Measurements from ENCODE around the gene MBTPS1.

Gene MBTPS1

DNA sequence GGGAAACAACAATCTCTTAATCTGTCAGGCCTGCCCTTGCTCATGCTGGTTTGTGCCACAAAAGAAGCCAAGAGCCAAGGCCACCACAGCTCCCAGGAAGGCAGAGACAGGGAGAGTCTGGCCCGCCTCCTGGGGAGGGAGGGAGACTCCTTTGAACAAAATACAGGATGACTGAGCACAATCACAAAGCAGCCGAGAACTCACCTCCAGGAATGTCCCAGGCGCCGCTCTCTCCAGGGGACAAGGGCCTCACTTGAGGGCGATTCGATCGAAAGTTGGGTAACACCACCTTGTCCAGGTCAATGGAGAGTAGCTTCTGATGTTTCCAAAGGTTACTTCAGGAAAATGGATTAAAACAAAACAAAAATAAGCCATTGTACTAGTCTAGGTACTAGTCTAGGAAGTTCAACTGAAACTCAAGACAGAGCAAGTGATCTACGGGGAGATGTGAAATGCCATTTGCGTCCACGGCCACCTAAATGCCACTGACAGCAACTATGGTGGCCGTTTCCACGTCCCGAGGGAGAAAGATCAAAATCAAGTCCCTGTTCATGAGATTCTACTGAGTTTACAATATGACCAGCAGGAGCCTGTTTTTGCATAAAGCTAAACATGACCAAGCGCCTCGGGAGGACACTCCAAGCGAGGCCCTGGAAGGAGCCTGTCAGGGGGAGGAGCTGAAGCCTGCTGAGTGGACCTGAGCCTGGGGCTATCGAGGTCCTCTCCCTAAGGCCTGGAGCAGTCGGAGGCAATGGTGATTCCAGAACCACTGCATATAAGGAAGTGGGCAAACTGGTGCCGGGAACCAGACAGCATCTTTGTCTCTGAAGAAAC is 60.7 kb downstream of the MBTPS1 start:
- TF ChIP-seq POLR2A (IDR thresholded peaks at IDR 0.05; ENCODE audit: extremely low read depth, insufficient read length), result no peak
- TF ChIP-seq MYC (IDR thresholded peaks at IDR 0.05; ENCODE audit: low read depth, low read length), result no peak
- TF ChIP-seq, protein P1, sequence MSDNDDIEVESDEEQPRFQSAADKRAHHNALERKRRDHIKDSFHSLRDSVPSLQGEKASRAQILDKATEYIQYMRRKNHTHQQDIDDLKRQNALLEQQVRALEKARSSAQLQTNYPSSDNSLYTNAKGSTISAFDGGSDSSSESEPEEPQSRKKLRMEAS (IDR thresholded peaks at IDR 0.05; ENCODE audit: low read depth, low read length), result no peak
- TF ChIP-seq, protein P2, sequence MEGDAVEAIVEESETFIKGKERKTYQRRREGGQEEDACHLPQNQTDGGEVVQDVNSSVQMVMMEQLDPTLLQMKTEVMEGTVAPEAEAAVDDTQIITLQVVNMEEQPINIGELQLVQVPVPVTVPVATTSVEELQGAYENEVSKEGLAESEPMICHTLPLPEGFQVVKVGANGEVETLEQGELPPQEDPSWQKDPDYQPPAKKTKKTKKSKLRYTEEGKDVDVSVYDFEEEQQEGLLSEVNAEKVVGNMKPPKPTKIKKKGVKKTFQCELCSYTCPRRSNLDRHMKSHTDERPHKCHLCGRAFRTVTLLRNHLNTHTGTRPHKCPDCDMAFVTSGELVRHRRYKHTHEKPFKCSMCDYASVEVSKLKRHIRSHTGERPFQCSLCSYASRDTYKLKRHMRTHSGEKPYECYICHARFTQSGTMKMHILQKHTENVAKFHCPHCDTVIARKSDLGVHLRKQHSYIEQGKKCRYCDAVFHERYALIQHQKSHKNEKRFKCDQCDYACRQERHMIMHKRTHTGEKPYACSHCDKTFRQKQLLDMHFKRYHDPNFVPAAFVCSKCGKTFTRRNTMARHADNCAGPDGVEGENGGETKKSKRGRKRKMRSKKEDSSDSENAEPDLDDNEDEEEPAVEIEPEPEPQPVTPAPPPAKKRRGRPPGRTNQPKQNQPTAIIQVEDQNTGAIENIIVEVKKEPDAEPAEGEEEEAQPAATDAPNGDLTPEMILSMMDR (IDR thresholded peaks at IDR 0.05; ENCODE audit: low read depth, low read length), result no peak
- H3K4me3 ChIP-seq (ENCODE audit: low read depth, low read length), result no peak overlapping the region
- no peak for DNase-seq (ENCODE audit: low read depth)

DNA sequence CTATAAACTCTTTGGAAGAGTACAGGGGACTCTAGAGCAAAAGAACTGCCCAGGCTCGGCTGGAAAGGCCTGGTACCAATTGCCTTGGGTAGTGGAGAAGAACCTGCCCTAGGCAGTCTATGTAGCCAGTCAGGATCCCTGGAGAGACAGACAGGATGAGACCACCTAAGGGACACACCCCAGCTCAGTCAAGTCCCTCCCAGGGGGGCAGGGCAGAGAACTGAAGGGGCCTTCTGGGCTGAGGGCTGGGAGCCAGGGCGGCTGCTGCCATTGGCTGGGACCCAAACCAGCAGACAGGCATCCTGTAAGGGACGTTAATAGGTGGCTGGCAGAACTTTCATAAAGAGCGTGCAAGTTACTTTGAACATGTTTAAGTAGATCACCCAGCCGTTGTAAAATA is 61.4 kb downstream of the MBTPS1 start:
- H3K4me3 ChIP-seq (ENCODE audit: low read depth, low read length), result no peak overlapping the region
- no peak for DNase-seq (ENCODE audit: low read depth)
- no peak for TF ChIP-seq MYC (IDR thresholded peaks at IDR 0.05; ENCODE audit: low read depth, low read length)
- no peak for TF ChIP-seq POLR2A (IDR thresholded peaks at IDR 0.05; ENCODE audit: extremely low read depth, insufficient read length)
- TF ChIP-seq, protein P1 (IDR thresholded peaks at IDR 0.05; ENCODE audit: low read depth, low read length), result no peak
- TF ChIP-seq, protein P2 (IDR thresholded peaks at IDR 0.05; ENCODE audit: low read depth, low read length), result no peak

DNA sequence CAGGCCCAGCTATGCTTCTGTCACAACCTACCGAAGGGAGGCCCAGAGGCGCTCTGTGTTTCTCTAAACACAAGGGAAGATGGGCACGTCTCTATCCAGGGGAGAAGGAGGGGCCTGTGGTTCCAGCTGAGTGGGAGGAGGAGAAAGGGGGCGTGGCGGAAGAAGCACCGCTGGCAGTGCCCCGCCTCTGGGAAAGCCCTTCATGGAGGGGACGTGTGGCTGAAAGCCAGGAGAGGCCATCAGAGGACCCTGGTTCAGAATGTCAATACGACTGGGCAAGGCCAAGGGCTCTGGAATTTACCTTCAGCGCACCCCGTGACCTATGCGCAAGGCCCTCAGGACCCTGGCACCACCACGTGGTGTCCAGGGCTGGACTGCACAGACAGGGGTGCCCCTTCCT is 61.8 kb downstream of the MBTPS1 start:
- TF ChIP-seq, protein P1 (IDR thresholded peaks at IDR 0.05; ENCODE audit: low read depth, low read length), result no peak
- TF ChIP-seq, protein P2 (IDR thresholded peaks at IDR 0.05; ENCODE audit: low read depth, low read length), result no peak
- TF ChIP-seq POLR2A (IDR thresholded peaks at IDR 0.05; ENCODE audit: extremely low read depth, insufficient read length), result no peak
- no peak for TF ChIP-seq MYC (IDR thresholded peaks at IDR 0.05; ENCODE audit: low read depth, low read length)

DNA sequence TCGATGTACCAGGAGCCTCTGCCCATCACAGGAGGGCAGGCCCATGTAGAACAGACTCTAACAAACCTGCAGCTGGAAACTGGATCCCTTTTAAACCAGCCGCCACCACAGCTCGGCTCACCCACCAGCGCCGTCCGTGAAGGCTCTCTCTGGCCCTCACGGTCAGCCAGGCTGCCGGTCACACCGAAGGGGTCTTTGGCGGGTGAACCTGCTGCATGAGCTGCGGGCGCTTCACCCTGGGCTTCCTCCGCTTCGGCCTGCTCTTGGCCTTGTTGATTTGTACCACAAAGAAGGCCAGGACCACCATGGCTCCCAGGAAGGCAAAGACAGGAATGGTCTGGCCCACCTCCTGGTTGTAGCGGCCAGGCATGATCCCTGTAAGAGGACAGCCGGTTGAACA is 62.5 kb downstream of the MBTPS1 start:
- DNase-seq (ENCODE audit: low read depth), result no peak
- TF ChIP-seq, protein P1 (IDR thresholded peaks at IDR 0.05; ENCODE audit: low read depth, low read length), result no peak
- TF ChIP-seq POLR2A (IDR thresholded peaks at IDR 0.05; ENCODE audit: extremely low read depth, insufficient read length) (no peak), MYC (IDR thresholded peaks at IDR 0.05; ENCODE audit: low read depth, low read length) (no peak)
- TF ChIP-seq, protein P2 (IDR thresholded peaks at IDR 0.05; ENCODE audit: low read depth, low read length), result no peak

More for the DNA sequence above, 61.8 kb downstream of the MBTPS1 start:
- DNase-seq (ENCODE audit: low read depth), result no peak
- no peak overlapping the region for H3K4me3 ChIP-seq (ENCODE audit: low read depth, low read length)

DNA sequence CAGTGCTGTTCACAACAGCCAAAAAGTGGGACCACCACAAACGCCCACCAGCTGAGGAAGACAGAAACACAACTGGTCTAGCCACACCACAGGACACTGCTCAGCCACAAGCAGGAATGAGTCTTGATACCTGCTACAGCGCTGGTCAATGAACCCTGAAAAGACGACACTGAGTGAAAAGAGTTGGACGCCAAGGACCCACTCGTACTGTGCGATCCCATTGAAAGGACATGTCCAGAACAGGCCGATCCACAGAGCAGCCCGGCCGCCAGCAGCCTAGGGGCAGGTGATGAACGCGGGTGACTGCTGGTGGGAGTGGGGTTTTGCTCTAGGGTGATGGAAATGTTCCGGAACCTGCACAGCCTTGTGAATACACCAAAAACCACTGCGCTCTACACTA is 63.5 kb downstream of the MBTPS1 start:
- no peak overlapping the region for H3K4me3 ChIP-seq (ENCODE audit: low read depth, low read length)
- TF ChIP-seq MYC (IDR thresholded peaks at IDR 0.05; ENCODE audit: low read depth, low read length) (no peak), POLR2A (IDR thresholded peaks at IDR 0.05; ENCODE audit: extremely low read depth, insufficient read length) (no peak)
- TF ChIP-seq, protein P2 (IDR thresholded peaks at IDR 0.05; ENCODE audit: low read depth, low read length), result no peak
- TF ChIP-seq, protein P1 (IDR thresholded peaks at IDR 0.05; ENCODE audit: low read depth, low read length), result no peak
- no peak for DNase-seq (ENCODE audit: low read depth)

More for the DNA sequence above, 62.5 kb downstream of the MBTPS1 start:
- H3K4me3 ChIP-seq (ENCODE audit: low read depth, low read length), result no peak overlapping the region
